PC-3 (cell line): ENCODE results near the gene PTPRR. TPM values are rescaled to one million over a fixed set of nuclear protein-coding genes. Genes with fewer than 3 reads are reported as not detected.

ENCODE experiments used
- ATAC-seq: fragments of 200-7000 bp; cut with Tn5 transposase; 2 replicates; pipeline ENCODE4 v1.9.1; 2020; ENCODE audit warnings: mild to moderate bottlenecking, moderate library complexity
- BruUV-seq: library from RNA; stranded (reverse); fragments of 400-500 nt; replicated peaks from 2 replicates; lab custom pipeline; 2021; lab: Mats Ljungman, UMichigan
- CTCF ChIA-PET: fragments of 300-600 bp; sonication (Branson Sonifier 250); formaldehyde crosslinking; loops from one replicate; lab custom pipeline; 2022; ENCODE audit warnings: antibody characterized with exemption; lab: Charles Lee
- POLR2A ChIA-PET: fragments of 300-600 bp; sonication (Branson Sonifier 250); formaldehyde crosslinking; loops from one replicate; lab custom pipeline; 2022; ENCODE audit warnings: antibody characterized with exemption; ENCODE audit not compliant: unreplicated experiment; lab: Charles Lee
- DNase-seq: peaks from one replicate; pipeline ENCODE4 v3.0.0-alpha.2; 2015
- H2AFZ ChIP-seq: fragments of 300-600 bp; sonication (generic); 2 replicates; pipeline ENCODE4 v1.6.0; 2016; ENCODE audit warnings: antibody characterized with exemption, low read length
- H3F3A ChIP-seq: fragments of 300-600 bp; sonication (generic); one replicate; pipeline ENCODE4 v1.6.0; 2017; ENCODE audit warnings: antibody characterized with exemption, low read length, control low read depth, mild to moderate bottlenecking; ENCODE audit not compliant: unreplicated experiment
- H3K27ac ChIP-seq: fragments of 300-600 bp; sonication (generic); 2 replicates; pipeline ENCODE4 v1.5.1; 2016; ENCODE audit warnings: mild to moderate bottlenecking, low read length
- H3K27me3 ChIP-seq: fragments of 300-600 bp; sonication (generic); 2 replicates; pipeline ENCODE4 v1.6.1; 2016; ENCODE audit warnings: low read length, mixed read lengths
- H3K36me3 ChIP-seq: fragments of 300-600 bp; sonication (generic); 2 replicates; pipeline ENCODE4 v1.6.1; 2016; ENCODE audit warnings: low read depth, mixed run types, low read length, mixed read lengths
- H3K4me1 ChIP-seq: fragments of 300-600 bp; sonication (generic); 2 replicates; pipeline ENCODE4 v1.5.1; 2016; ENCODE audit warnings: low read length; ENCODE audit not compliant: insufficient read depth
- H3K4me2 ChIP-seq: fragments of 300-600 bp; sonication (generic); 2 replicates; pipeline ENCODE4 v1.6.0; 2016; ENCODE audit warnings: low read length
- H3K4me3 ChIP-seq: fragments of 300-600 bp; sonication (generic); 2 replicates; pipeline ENCODE4 v1.5.1; 2016; ENCODE audit warnings: mild to moderate bottlenecking, low read length, mixed read lengths
- H3K79me2 ChIP-seq: fragments of 300-600 bp; sonication (generic); 2 replicates; pipeline ENCODE4 v1.6.1; 2017; ENCODE audit warnings: low read length, mixed read lengths
- H3K9ac ChIP-seq: fragments of 300-600 bp; sonication (generic); 2 replicates; pipeline ENCODE4 v1.6.0; 2016; ENCODE audit warnings: mild to moderate bottlenecking, low read length
- H3K9me2 ChIP-seq: fragments of 300-600 bp; sonication (generic); replicated peaks from 2 replicates; pipeline ENCODE4 v1.6.1; 2016; ENCODE audit warnings: mixed run types, low read length, mixed read lengths
- H3K9me3 ChIP-seq: fragments of 300-600 bp; sonication (generic); 2 replicates; pipeline ENCODE4 v1.6.1; 2016; ENCODE audit warnings: low read length, mixed read lengths
- H4K20me1 ChIP-seq: fragments of 300-600 bp; sonication (generic); 2 replicates; pipeline ENCODE4 v1.6.1; 2016; ENCODE audit warnings: low read length, mixed read lengths
- EZH2 ChIP-seq: fragments of 300-600 bp; sonication (generic); IDR thresholded peaks from one replicate; pipeline ENCODE4 v1.6.1; 2017; ENCODE audit warnings: antibody characterized with exemption, mild to moderate bottlenecking, low read length; ENCODE audit not compliant: unreplicated experiment
- EZH2phosphoT487 ChIP-seq: fragments of 300-600 bp; sonication (generic); IDR thresholded peaks from 2 replicates; pipeline ENCODE4 v1.6.1; 2018; ENCODE audit warnings: mild to moderate bottlenecking, antibody characterized with exemption, low read length, borderline replicate concordance
- intact Hi-C: fragments of 100-400 bp; cut with micrococcal nuclease; formaldehyde crosslinking; loops from 2 replicates; pipeline ENCODE4 v1.9.0; 2023
- total RNA-seq: library from RNA; depleted of rRNA; stranded (reverse); fragments of >200 nt; gene quantifications from 2 replicates; pipeline ENCODE4 v1.2.3, GENCODE V29; 2014
- TF ChIP-seq, protein P1 (sequence below): fragments of 300-600 bp; sonication (generic); conservative IDR thresholded peaks from 2 replicates; pipeline ENCODE4 v1.5.1; 2017; ENCODE audit warnings: antibody characterized with exemption, low read depth, mild to moderate bottlenecking, low read length

The PTPRR gene
- total RNA-seq, 1 experiment from 2014 or later: 3.1 TPM

DNA sequence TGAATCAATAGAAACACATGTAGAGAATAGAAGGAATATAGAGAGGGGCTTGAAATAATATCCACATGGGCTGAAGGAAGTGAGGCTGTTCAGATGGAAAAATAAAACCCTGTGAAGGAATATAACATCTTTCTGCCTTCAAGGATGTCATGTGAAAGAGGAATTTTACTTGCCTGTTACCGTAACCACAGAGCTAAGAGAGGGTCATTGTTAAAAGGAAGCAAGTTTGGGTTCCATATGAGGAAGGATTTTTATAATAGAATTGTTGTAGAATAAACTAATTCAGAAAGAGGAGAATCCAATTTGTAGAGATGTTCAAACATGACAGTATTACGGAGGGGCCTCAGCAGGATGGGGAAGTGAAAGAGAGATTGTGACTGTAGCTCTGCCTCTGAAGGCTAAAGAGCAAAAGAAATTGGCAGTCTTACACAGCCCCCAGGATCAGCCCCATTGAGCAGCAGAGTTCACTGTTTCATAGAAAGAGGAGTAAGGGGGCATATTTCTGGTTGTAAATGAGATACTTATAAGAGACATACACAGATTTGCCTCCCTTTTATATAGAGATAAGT, 41.8 kb upstream of the PTPRR start:
- Histone ChIP-seq H2AFZ (no peak overlapping the region), H3K9me2 (no peaks in the 10 kb centered on the region), H3K4me2 (no peak overlapping the region), H3F3A (no peaks in the 10 kb centered on the region), H3K36me3 (no peaks in the 10 kb centered on the region), H3K9me3 (no peaks in the 10 kb centered on the region), H3K27ac (no peak overlapping the region), H3K4me3 (no peak overlapping the region), H3K79me2 (no peaks in the 10 kb centered on the region), H4K20me1 (no peaks in the 10 kb centered on the region), H3K4me1 (no peaks in the 10 kb centered on the region), H3K9ac (no peak overlapping the region), H3K27me3 (no peaks in the 10 kb centered on the region)
- BruUV-seq: no TSS peak
- intact Hi-C loops: no loop called here
- TF ChIP-seq EZH2phosphoT487: no peak
- TF ChIP-seq, protein P1, sequence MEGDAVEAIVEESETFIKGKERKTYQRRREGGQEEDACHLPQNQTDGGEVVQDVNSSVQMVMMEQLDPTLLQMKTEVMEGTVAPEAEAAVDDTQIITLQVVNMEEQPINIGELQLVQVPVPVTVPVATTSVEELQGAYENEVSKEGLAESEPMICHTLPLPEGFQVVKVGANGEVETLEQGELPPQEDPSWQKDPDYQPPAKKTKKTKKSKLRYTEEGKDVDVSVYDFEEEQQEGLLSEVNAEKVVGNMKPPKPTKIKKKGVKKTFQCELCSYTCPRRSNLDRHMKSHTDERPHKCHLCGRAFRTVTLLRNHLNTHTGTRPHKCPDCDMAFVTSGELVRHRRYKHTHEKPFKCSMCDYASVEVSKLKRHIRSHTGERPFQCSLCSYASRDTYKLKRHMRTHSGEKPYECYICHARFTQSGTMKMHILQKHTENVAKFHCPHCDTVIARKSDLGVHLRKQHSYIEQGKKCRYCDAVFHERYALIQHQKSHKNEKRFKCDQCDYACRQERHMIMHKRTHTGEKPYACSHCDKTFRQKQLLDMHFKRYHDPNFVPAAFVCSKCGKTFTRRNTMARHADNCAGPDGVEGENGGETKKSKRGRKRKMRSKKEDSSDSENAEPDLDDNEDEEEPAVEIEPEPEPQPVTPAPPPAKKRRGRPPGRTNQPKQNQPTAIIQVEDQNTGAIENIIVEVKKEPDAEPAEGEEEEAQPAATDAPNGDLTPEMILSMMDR: no peak
- no peak for TF ChIP-seq EZH2
- POLR2A ChIA-PET: no interaction called here
- CTCF ChIA-PET: no interaction called here
- no peak for DNase-seq
- ATAC-seq: no peak

DNA sequence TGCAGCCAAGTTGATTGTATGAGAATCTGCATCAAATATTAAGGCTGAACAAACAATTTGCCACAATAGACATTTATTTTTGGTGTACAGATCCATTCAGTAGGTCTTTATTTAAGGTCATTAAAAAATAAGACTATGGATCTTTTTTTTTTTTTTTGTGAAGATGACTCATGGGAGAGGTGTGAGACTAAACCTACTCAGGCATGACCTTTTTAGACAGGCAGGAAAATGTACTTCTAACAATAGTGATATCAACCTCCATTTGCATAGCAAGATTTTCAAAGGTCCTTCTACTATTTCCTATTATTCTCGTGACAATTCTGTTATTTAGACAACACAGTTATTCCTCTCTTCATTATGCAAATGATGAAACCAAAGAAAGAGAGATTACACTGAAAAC, 39.9 kb upstream of the PTPRR start:
- CTCF ChIA-PET: no interaction called here
- intact Hi-C loops: no loop called here
- POLR2A ChIA-PET: no interaction called here
- Histone ChIP-seq H3K27ac (no peak overlapping the region), H3K79me2 (no peaks in the 10 kb centered on the region), H3F3A (no peaks in the 10 kb centered on the region), H3K4me3 (no peak overlapping the region), H4K20me1 (no peaks in the 10 kb centered on the region), H3K36me3 (no peaks in the 10 kb centered on the region), H3K4me1 (no peaks in the 10 kb centered on the region), H2AFZ (no peak overlapping the region), H3K9me3 (no peaks in the 10 kb centered on the region), H3K9me2 (no peaks in the 10 kb centered on the region), H3K27me3 (no peaks in the 10 kb centered on the region; the same call in 1 of the 2 replicates), H3K4me2 (no peak overlapping the region), H3K9ac (no peak overlapping the region)
- no peak for ATAC-seq
- no peak for TF ChIP-seq EZH2phosphoT487
- TF ChIP-seq, protein P1: no peak
- no peak for TF ChIP-seq EZH2
- BruUV-seq: no TSS peak
- no peak for DNase-seq

DNA sequence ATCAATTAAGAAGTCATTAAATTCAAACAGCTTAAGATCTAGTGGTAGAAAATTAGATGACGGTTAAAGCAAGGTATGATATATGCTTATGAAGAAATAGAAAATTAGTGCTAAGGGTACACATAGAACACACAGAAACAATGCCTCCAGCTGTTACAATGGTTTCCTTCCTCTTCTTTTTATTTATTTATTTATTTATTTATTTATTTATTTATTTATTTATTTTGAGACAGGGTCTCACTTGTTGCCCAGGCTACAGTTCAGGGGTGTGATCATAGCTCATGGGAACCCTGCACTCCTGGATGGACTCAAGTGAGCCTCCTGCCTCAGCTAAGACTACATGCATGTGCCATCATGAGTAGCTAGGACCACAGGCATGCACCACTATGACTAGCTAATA, 34.9 kb upstream of the PTPRR start:
- ATAC-seq: no peak

More for the DNA sequence above, 34.9 kb upstream of the PTPRR start:
- H3K27ac ChIP-seq: no peak overlapping the region
- no peak overlapping the region for H3K9ac ChIP-seq
- no peaks in the 10 kb centered on the region for H3K36me3 ChIP-seq
- no peak for DNase-seq
- no peaks in the 10 kb centered on the region; the same call in 1 of the 2 replicates for H3K27me3 ChIP-seq
- intact Hi-C loops: no loop called here
- TF ChIP-seq, protein P1: no peak
- TF ChIP-seq EZH2phosphoT487: no peak
- TF ChIP-seq EZH2: no peak
- BruUV-seq: no TSS peak
- ChIA-PET POLR2A (no interaction called here), CTCF (no interaction called here)
- no peaks in the 10 kb centered on the region for H3K9me2 ChIP-seq
- H3K4me3 ChIP-seq: no peak overlapping the region
- no peaks in the 10 kb centered on the region for H3K4me1 ChIP-seq
- H2AFZ ChIP-seq: no peak overlapping the region
- no peak overlapping the region for H3K4me2 ChIP-seq
- no peaks in the 10 kb centered on the region for H3F3A ChIP-seq
- no peaks in the 10 kb centered on the region for H3K79me2 ChIP-seq
- H3K9me3 ChIP-seq: no peaks in the 10 kb centered on the region
- no peaks in the 10 kb centered on the region for H4K20me1 ChIP-seq
